Measurements from ENCODE around the gene EFCAB12.

- no peak for TF ChIP-seq CTCF (IDR thresholded peaks at IDR 0.05)
- no peak for TF ChIP-seq POLR2A (IDR thresholded peaks at IDR 0.05)
Measured at GRCh38 chr3:129360705-129361460, 67.6 kb downstream of the EFCAB12 start.

Measured in body of pancreas (tissue), 4 donors.